GM13976 (cell line): ENCODE data around the gene SNX9.

ENCODE experiments used
- DNase-seq: peaks from one replicate; pipeline ENCODE4 v3.0.0; 2012; ENCODE audit warnings: low spot score
- in situ Hi-C: fragments of 300-500 bp; cut with MboI; formaldehyde crosslinking; loops from one replicate; pipeline ENCODE4 v1.12.0; 2022; ENCODE audit warnings: low sequenced_read_pairs, mixed read lengths, inconsistent platforms; ENCODE audit not compliant: unreplicated experiment
- TF ChIP-seq, protein P1 (sequence below): IDR thresholded peaks from 2 replicates; pipeline ENCODE4 v1.5.1; 2012; ENCODE audit warnings: borderline replicate concordance, mild to moderate bottlenecking; ENCODE audit not compliant: insufficient read depth; ENCODE audit errors: extremely low read depth, missing control alignments, control extremely low read depth

SNX9 gene

GRCh38 chr6:157994125-157994795 is 171.2 kb downstream of the SNX9 start:
- DNase-seq, result no peak
- TF ChIP-seq, protein P1, sequence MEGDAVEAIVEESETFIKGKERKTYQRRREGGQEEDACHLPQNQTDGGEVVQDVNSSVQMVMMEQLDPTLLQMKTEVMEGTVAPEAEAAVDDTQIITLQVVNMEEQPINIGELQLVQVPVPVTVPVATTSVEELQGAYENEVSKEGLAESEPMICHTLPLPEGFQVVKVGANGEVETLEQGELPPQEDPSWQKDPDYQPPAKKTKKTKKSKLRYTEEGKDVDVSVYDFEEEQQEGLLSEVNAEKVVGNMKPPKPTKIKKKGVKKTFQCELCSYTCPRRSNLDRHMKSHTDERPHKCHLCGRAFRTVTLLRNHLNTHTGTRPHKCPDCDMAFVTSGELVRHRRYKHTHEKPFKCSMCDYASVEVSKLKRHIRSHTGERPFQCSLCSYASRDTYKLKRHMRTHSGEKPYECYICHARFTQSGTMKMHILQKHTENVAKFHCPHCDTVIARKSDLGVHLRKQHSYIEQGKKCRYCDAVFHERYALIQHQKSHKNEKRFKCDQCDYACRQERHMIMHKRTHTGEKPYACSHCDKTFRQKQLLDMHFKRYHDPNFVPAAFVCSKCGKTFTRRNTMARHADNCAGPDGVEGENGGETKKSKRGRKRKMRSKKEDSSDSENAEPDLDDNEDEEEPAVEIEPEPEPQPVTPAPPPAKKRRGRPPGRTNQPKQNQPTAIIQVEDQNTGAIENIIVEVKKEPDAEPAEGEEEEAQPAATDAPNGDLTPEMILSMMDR, result no peak
- in situ Hi-C loops, result no loop called here
